HG03159 (cell line): ENCODE data around the gene FRZB.

Experiments used
- ATAC-seq: cut with Tn5 transposase; IDR thresholded peaks from one replicate; pipeline ENCODE4 v1.9.1; 2021; ENCODE audit warnings: mild to moderate bottlenecking, moderate library complexity; ENCODE audit not compliant: unreplicated experiment

The FRZB gene

GRCh38 chr2:182845794-182846417, 20.5 kb downstream of the FRZB start:
- no peak for ATAC-seq

GRCh38 chr2:182836451-182836850, 30.0 kb downstream of the FRZB start:
- no peak for ATAC-seq

- ATAC-seq = no peak
These were observed 32.1 kb downstream of the FRZB start for GRCh38 chr2:182834293-182834692.

GRCh38 chr2:182833084-182833854, 33.2 kb downstream of the FRZB start:
- ATAC-seq = no peak

GRCh38 chr2:182831921-182832320, 34.5 kb downstream of the FRZB start:
- ATAC-seq = no peak

GRCh38 chr2:182831101-182831500, 35.3 kb downstream of the FRZB start:
- ATAC-seq = no peak

GRCh38 chr2:182827182-182827879, 39.1 kb downstream of the FRZB start:
- ATAC-seq = no peak

GRCh38 chr2:182826496-182826895, 39.9 kb downstream of the FRZB start:
- ATAC-seq = no peak

GRCh38 chr2:182826064-182826463, 40.4 kb downstream of the FRZB start:
- ATAC-seq = no peak

GRCh38 chr2:182824767-182825158, 41.7 kb downstream of the FRZB start:
- no peak for ATAC-seq

GRCh38 chr2:182824056-182824766, 42.2 kb downstream of the FRZB start:
- ATAC-seq = no peak

- ATAC-seq = no peak
These were observed 43.7 kb downstream of the FRZB start for GRCh38 chr2:182822733-182823132.

GRCh38 chr2:182821182-182821581, 45.3 kb downstream of the FRZB start:
- no peak for ATAC-seq

GRCh38 chr2:182819412-182819811, 47.0 kb downstream of the FRZB start:
- no peak for ATAC-seq

- no peak for ATAC-seq
These were observed 47.5 kb downstream of the FRZB start for GRCh38 chr2:182818925-182819324.

- ATAC-seq = no peak
These were observed 47.9 kb downstream of the FRZB start for GRCh38 chr2:182818501-182818900.

GRCh38 chr2:182817558-182817957, 48.9 kb downstream of the FRZB start:
- no peak for ATAC-seq

- ATAC-seq = no peak
These were observed 49.6 kb downstream of the FRZB start for GRCh38 chr2:182816866-182817265.

- no peak for ATAC-seq
These were observed 51.6 kb downstream of the FRZB start for GRCh38 chr2:182814804-182815203.

GRCh38 chr2:182814380-182814779, 52.1 kb downstream of the FRZB start:
- no peak for ATAC-seq

GRCh38 chr2:182810087-182810486, 56.4 kb downstream of the FRZB start:
- no peak for ATAC-seq
